HepG2 (cell line): ENCODE measurements around the gene AJM1. TPM values are rescaled to one million over a fixed set of nuclear protein-coding genes. Genes with fewer than 3 reads are reported as not detected.

Experiments used
- CENPT ChIP-seq: sonication (generic); formaldehyde crosslinking; IDR thresholded peaks from 2 replicates; pipeline ENCODE4 v1.8.0; 2022; ENCODE audit warnings: low read depth, mild to moderate bottlenecking, moderate library complexity, missing genetic modification reagents
- GRHL1 ChIP-seq: sonication (generic); formaldehyde crosslinking; conservative IDR thresholded peaks from 2 replicates; pipeline ENCODE4 v1.8.0; 2022; ENCODE audit warnings: missing genetic modification reagents
- JDP2 ChIP-seq: sonication (generic); formaldehyde crosslinking; IDR thresholded peaks from 2 replicates; pipeline ENCODE4 v1.8.1; 2022; ENCODE audit warnings: missing genetic modification reagents, borderline replicate concordance
- JUN ChIP-seq: sonication (generic); formaldehyde crosslinking; IDR thresholded peaks from 2 replicates; pipeline ENCODE4 v1.4.0; 2020; ENCODE audit warnings: mild to moderate bottlenecking, missing genetic modification reagents
- KDM2A ChIP-seq: sonication (generic); formaldehyde crosslinking; IDR thresholded peaks from 2 replicates; pipeline ENCODE4 v1.4.0; 2020; ENCODE audit warnings: low read depth, missing genetic modification reagents, borderline replicate concordance
- PBX3 ChIP-seq: sonication (generic); formaldehyde crosslinking; IDR thresholded peaks from 2 replicates; pipeline ENCODE4 v1.8.1; 2023; ENCODE audit warnings: missing genetic modification reagents, inconsistent platforms, borderline replicate concordance
- PITX1 ChIP-seq: sonication (generic); formaldehyde crosslinking; IDR thresholded peaks from 2 replicates; pipeline ENCODE4 v1.5.1; 2020; ENCODE audit warnings: mild to moderate bottlenecking, missing genetic modification reagents
- POLR2AphosphoS5 ChIP-seq: IDR thresholded peaks from 2 replicates; pipeline ENCODE4 v1.6.1; 2012; ENCODE audit warnings: low read depth, low read length
- SOX5 ChIP-seq: IDR thresholded peaks from 2 replicates; pipeline ENCODE4 v1.6.1; 2016; ENCODE audit warnings: borderline replicate concordance
- ZBTB33 ChIP-seq: sonication (generic); formaldehyde crosslinking; IDR thresholded peaks from 2 replicates; pipeline ENCODE4 v1.4.0; 2020; ENCODE audit warnings: missing genetic modification reagents
- ZBTB34 ChIP-seq: sonication (generic); formaldehyde crosslinking; IDR thresholded peaks from 2 replicates; pipeline ENCODE4 v1.8.0; 2022; ENCODE audit warnings: mild to moderate bottlenecking, missing genetic modification reagents
- ZC3H13 ChIP-seq: sonication (generic); formaldehyde crosslinking; IDR thresholded peaks from 2 replicates; pipeline ENCODE4 v1.8.1; 2023; ENCODE audit warnings: mild to moderate bottlenecking, missing genetic modification reagents, moderate library complexity
- ZFP37 ChIP-seq: sonication (generic); formaldehyde crosslinking; IDR thresholded peaks from 2 replicates; pipeline ENCODE4 v1.4.0; 2020; ENCODE audit warnings: missing genetic modification reagents, borderline replicate concordance
- ZMAT5 ChIP-seq: sonication (generic); formaldehyde crosslinking; IDR thresholded peaks from 2 replicates; pipeline ENCODE4 v1.5.0; 2020; ENCODE audit warnings: mild to moderate bottlenecking, low read depth, missing genetic modification reagents, borderline replicate concordance
- ZMYM2 ChIP-seq: sonication (generic); formaldehyde crosslinking; IDR thresholded peaks from 2 replicates; pipeline ENCODE4 v1.8.0; 2022; ENCODE audit warnings: mild to moderate bottlenecking, missing genetic modification reagents
- ZNF160 ChIP-seq: sonication (generic); formaldehyde crosslinking; IDR thresholded peaks from 2 replicates; pipeline ENCODE4 v1.8.0; 2022; ENCODE audit warnings: mild to moderate bottlenecking, inconsistent platforms, missing genetic modification reagents
- ZNF253 ChIP-seq: sonication (generic); formaldehyde crosslinking; IDR thresholded peaks from 2 replicates; pipeline ENCODE4 v1.8.0; 2022; ENCODE audit warnings: mild to moderate bottlenecking, missing genetic modification reagents, borderline replicate concordance
- ZNF263 ChIP-seq: sonication (generic); formaldehyde crosslinking; IDR thresholded peaks from 2 replicates; pipeline ENCODE4 v1.4.0; 2020; ENCODE audit warnings: missing genetic modification reagents
- ZNF503 ChIP-seq: sonication (generic); formaldehyde crosslinking; IDR thresholded peaks from 2 replicates; pipeline ENCODE4 v1.4.0; 2020; ENCODE audit warnings: missing genetic modification reagents
- polyA plus RNA-seq, 8 experiments: library from polyadenylated mRNA; depleted of rRNA in 3 of 8; stranded (reverse) in 7 of 8; unstranded in 1 of 8; fragments of >200 nt; fragmentation: Illumina TruSeq in 4 of 8; extraction: Trizol in 4 of 8; gene quantifications; 2 replicates each; pipeline versions ENCODE4 v1.2.1 to v1.2.3, GENCODE V29; 2011 to 2016; ENCODE audit warnings: low read depth in 4 of 8, missing spikeins in 1 of 8, mixed read lengths in 1 of 8; ENCODE audit not compliant: insufficient read depth in 1 of 8
- total RNA-seq, 5 experiments: library from RNA; depleted of rRNA; stranded (reverse); fragments of >200 nt; fragmentation: Illumina TruSeq; extraction: Trizol; gene quantifications; 2 replicates each; pipeline ENCODE4 v1.2.3, GENCODE V29; 2016; ENCODE audit warnings: low read depth in 1 of 5

Gene AJM1
- total and polyA plus RNA-seq, 2 of the 13 experiments (the other 11 are each of a cell fraction or from before 2014, with no cell fraction given) = 1.1 to 1.2 TPM

GRCh38 chr9:136803551-136804508 is 38.4 kb upstream of the AJM1 start (continued):
- TF ChIP-seq ZBTB34 (no peak), ZFP37 (CRISPR knock-in tag) (no peak), ZNF160 (CRISPR knock-in tag) (no peak), ZNF253 (CRISPR knock-in tag) (no peak), SOX5 (no peak), PITX1 (CRISPR knock-in tag) (no peak), ZMAT5 (CRISPR knock-in tag) (no peak), ZNF503 (CRISPR knock-in tag) (no peak), KDM2A (CRISPR knock-in tag) (0 out of 2 replicates have a peak, but pooled peaks have one; percentile 23), ZC3H13 (CRISPR knock-in tag) (peak; percentile 58), ZBTB33 (CRISPR knock-in tag) (no peak), JDP2 (CRISPR knock-in tag) (no peak), POLR2AphosphoS5 (peak; percentile 34; the same call in 1 of the 2 replicates), ZNF263 (no peak), GRHL1 (no peak), PBX3 (CRISPR knock-in tag) (peak; percentile 40; the same call in 1 of the 2 replicates), JUN (CRISPR knock-in tag) (no peak), ZMYM2 (CRISPR knock-in tag) (no peak), CENPT (CRISPR knock-in tag) (0 out of 2 replicates have a peak, but pooled peaks have one; percentile 16)
